Measurements from ENCODE around the gene HIPK4. TPM values are rescaled to one million over a fixed set of nuclear protein-coding genes. Genes with fewer than 3 reads are reported as not detected.

Gene HIPK4
- total and polyA plus RNA-seq, 2 experiments from 2014 or later: 0.21 to 0.52 TPM

DNA sequence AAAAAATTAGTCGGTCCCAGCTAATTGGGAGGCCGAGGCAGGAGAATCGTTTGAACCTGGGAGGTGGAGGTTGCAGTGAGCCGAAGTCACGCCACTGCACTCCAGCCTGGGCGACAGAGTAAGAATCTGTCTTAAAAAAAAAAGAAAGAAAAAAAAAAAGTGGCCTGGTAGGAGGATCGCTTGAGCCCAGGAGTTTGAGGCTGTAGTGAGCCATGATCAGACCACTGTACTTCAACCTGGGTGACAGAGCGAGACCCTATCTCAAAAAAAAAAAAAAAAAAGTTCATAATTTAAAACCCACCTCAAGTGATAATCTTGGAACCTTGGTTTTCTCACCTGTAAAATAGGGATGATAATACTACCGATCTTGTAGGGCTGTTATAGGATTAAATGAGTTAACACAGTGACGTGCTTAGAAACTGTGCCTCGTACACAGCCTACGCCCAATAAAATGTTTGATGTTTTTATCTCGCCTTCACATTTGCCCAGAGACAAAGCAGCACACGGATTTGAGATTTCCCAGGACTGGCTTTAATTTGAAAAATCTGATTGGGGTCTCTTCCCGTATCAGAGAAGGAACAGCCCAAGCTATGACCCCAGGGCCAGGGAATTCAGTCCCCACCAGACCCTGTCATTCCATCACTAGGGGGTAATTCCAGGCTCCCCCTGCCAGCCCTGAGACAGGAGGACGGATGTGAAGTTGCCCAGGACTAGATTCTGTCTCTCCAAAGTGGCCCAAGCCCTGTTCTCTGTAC is 32.2 kb upstream of the HIPK4 start:
- no peaks in the 10 kb centered on the region for H3K36me3 ChIP-seq (ENCODE audit: insufficient read depth)
- peaks cover 11% of the 10 kb centered on the region for H3K27me3 Mint-ChIP-seq (ENCODE audit: insufficient read depth, low read depth, poor library complexity)
- H3K4me1 Mint-ChIP-seq: peaks cover 21% of the 10 kb centered on the region
- DNase-seq (ENCODE audit: low spot score) (no peak), ATAC-seq (no peak)
- H4K20me1 ChIP-seq (replicated peaks; ENCODE audit: insufficient read depth): no peaks in the 10 kb centered on the region
- H3K4me3 Mint-ChIP-seq: peak overlapping the region; percentile 73; the same call in 2 of the 3 replicates
- peak overlapping the region; percentile 98 for H3K27ac ChIP-seq (ENCODE audit: low read depth)
- H2AFZ ChIP-seq: no peak overlapping the region
- no peaks in the 10 kb centered on the region for H3K9me2 ChIP-seq (ENCODE audit: insufficient read depth)
- peaks cover 12% of the 10 kb centered on the region for H3K36me3 Mint-ChIP-seq (ENCODE audit: low read depth)
- TF ChIP-seq, protein P1, sequence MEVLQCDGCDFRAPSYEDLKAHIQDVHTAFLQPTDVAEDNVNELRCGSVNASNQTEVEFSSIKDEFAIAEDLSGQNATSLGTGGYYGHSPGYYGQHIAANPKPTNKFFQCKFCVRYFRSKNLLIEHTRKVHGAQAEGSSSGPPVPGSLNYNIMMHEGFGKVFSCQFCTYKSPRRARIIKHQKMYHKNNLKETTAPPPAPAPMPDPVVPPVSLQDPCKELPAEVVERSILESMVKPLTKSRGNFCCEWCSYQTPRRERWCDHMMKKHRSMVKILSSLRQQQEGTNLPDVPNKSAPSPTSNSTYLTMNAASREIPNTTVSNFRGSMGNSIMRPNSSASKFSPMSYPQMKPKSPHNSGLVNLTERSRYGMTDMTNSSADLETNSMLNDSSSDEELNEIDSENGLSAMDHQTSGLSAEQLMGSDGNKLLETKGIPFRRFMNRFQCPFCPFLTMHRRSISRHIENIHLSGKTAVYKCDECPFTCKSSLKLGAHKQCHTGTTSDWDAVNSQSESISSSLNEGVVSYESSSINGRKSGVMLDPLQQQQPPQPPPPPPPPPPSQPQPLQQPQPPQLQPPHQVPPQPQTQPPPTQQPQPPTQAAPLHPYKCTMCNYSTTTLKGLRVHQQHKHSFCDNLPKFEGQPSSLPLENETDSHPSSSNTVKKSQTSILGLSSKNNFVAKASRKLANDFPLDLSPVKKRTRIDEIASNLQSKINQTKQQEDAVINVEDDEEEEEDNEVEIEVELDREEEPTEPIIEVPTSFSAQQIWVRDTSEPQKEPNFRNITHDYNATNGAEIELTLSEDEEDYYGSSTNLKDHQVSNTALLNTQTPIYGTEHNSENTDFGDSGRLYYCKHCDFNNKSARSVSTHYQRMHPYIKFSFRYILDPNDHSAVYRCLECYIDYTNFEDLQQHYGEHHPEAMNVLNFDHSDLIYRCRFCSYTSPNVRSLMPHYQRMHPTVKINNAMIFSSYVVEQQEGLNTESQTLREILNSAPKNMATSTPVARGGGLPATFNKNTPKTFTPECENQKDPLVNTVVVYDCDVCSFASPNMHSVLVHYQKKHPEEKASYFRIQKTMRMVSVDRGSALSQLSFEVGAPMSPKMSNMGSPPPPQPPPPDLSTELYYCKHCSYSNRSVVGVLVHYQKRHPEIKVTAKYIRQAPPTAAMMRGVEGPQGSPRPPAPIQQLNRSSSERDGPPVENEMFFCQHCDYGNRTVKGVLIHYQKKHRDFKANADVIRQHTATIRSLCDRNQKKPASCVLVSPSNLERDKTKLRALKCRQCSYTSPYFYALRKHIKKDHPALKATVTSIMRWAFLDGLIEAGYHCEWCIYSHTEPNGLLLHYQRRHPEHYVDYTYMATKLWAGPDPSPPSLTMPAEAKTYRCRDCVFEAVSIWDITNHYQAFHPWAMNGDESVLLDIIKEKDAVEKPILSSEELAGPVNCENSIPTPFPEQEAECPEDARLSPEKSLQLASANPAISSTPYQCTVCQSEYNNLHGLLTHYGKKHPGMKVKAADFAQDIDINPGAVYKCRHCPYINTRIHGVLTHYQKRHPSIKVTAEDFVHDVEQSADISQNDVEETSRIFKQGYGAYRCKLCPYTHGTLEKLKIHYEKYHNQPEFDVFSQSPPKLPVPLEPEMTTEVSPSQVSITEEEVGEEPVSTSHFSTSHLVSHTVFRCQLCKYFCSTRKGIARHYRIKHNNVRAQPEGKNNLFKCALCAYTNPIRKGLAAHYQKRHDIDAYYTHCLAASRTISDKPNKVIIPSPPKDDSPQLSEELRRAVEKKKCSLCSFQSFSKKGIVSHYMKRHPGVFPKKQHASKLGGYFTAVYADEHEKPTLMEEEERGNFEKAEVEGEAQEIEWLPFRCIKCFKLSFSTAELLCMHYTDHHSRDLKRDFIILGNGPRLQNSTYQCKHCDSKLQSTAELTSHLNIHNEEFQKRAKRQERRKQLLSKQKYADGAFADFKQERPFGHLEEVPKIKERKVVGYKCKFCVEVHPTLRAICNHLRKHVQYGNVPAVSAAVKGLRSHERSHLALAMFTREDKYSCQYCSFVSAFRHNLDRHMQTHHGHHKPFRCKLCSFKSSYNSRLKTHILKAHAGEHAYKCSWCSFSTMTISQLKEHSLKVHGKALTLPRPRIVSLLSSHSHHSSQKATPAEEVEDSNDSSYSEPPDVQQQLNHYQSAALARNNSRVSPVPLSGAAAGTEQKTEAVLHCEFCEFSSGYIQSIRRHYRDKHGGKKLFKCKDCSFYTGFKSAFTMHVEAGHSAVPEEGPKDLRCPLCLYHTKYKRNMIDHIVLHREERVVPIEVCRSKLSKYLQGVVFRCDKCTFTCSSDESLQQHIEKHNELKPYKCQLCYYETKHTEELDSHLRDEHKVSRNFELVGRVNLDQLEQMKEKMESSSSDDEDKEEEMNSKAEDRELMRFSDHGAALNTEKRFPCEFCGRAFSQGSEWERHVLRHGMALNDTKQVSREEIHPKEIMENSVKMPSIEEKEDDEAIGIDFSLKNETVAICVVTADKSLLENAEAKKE (CRISPR knock-in tag; IDR thresholded peaks at IDR 0.05): no peak
- no peak for TF ChIP-seq EZH2phosphoT487 (IDR thresholded peaks at IDR 0.05; ENCODE audit: unreplicated experiment)
- TF ChIP-seq CREB1 (CRISPR knock-in tag; IDR thresholded peaks at IDR 0.05; ENCODE audit: low read depth): no peak
- no peak for TF ChIP-seq POLR2AphosphoS5 (IDR thresholded peaks at IDR 0.05; ENCODE audit: low read depth)
- peaks cover 3% of the 10 kb centered on the region; the same call in 1 of the 3 replicates for H3K9me3 Mint-ChIP-seq
- H3K27ac Mint-ChIP-seq: no peak overlapping the region
- peak overlapping the region; percentile 87; the same call in 1 of the 2 replicates for H3K4me3 ChIP-seq
- H3K79me2 ChIP-seq (replicated peaks; ENCODE audit: insufficient read depth): no peaks in the 10 kb centered on the region; the same call in none of the 2 replicates
- H3K4me1 ChIP-seq (ENCODE audit: insufficient read depth): peaks cover 17% of the 10 kb centered on the region
- peak overlapping the region; percentile 95 for H3K4me2 ChIP-seq
- no peaks in the 10 kb centered on the region for H3K27me3 ChIP-seq (ENCODE audit: insufficient read depth)
- 0 out of 2 replicates have a peak, but pooled peaks cover 2% of the 10 kb centered on the region for H3F3A ChIP-seq (replicated peaks; ENCODE audit: low read depth)
